OCI-LY3 (cell line): ENCODE results near the gene BTBD9.

ENCODE experiments used
- EZH2phosphoT487 ChIP-seq: fragments of 200-600 bp; shearing (Covaris generic); IDR thresholded peaks from 2 replicates; pipeline ENCODE4 v1.6.1; 2018; ENCODE audit warnings: antibody characterized with exemption, mixed run types, low read depth
- TF ChIP-seq, protein P1 (sequence below): fragments of 200-600, 300-600 bp; sonication (generic); IDR thresholded peaks from 2 replicates; pipeline ENCODE4 v1.5.1; 2014; ENCODE audit warnings: antibody characterized with exemption, low read length, low read depth

DNA sequence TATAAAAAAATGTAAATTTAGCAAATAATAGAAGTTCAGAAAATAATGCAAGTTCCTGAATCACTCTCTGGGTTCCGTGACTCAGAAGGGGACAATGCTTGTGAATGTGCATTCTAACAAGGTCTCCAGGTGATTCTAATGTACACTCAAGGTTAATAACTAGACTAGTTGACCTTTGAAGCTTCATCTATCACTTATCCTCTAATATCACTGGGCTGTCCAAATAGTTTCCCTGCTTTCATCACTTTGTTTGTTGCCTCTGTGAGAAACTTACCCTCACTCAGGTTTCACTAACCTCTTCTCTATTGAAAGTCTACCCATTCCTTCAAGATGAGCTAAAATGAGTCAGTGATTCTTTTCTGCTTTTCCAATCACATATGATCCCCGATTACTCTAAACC lies 189.0 kb downstream of the BTBD9 start:
- TF ChIP-seq, protein P1, sequence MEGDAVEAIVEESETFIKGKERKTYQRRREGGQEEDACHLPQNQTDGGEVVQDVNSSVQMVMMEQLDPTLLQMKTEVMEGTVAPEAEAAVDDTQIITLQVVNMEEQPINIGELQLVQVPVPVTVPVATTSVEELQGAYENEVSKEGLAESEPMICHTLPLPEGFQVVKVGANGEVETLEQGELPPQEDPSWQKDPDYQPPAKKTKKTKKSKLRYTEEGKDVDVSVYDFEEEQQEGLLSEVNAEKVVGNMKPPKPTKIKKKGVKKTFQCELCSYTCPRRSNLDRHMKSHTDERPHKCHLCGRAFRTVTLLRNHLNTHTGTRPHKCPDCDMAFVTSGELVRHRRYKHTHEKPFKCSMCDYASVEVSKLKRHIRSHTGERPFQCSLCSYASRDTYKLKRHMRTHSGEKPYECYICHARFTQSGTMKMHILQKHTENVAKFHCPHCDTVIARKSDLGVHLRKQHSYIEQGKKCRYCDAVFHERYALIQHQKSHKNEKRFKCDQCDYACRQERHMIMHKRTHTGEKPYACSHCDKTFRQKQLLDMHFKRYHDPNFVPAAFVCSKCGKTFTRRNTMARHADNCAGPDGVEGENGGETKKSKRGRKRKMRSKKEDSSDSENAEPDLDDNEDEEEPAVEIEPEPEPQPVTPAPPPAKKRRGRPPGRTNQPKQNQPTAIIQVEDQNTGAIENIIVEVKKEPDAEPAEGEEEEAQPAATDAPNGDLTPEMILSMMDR, result no peak
- no peak for TF ChIP-seq EZH2phosphoT487
